WERI-Rb-1 (cell line): ENCODE results near the gene CCDC102A.

Experiments used
- DNase-seq: peaks from one replicate; pipeline ENCODE4 v3.0.0-alpha.2; 2020
- H3K27ac ChIP-seq: fragments of 250-450 bp; sonication (Bioruptor Pico); 2 replicates; pipeline ENCODE4 v1.5.1; 2020; ENCODE audit warnings: mild to moderate bottlenecking, moderate library complexity
- H3K27me3 ChIP-seq: fragments of 250-450 bp; sonication (Bioruptor Pico); 2 replicates; pipeline ENCODE4 v1.5.1; 2021; ENCODE audit warnings: mild to moderate bottlenecking, low read depth, moderate library complexity; ENCODE audit not compliant: insufficient read depth, severe bottlenecking
- H3K36me3 ChIP-seq: fragments of 250-450 bp; sonication (Bioruptor Pico); 2 replicates; pipeline ENCODE4 v1.5.1; 2020; ENCODE audit warnings: mild to moderate bottlenecking, moderate library complexity
- H3K4me3 ChIP-seq: 2 replicates; pipeline ENCODE4 v1.5.1; 2011; ENCODE audit warnings: low read depth, mild to moderate bottlenecking, control low read depth, low read length
- H3K9me3 ChIP-seq: fragments of 250-450 bp; sonication (Bioruptor Pico); 2 replicates; pipeline ENCODE4 v1.5.1; 2021; ENCODE audit warnings: mild to moderate bottlenecking, moderate library complexity; ENCODE audit not compliant: severe bottlenecking
- TF ChIP-seq, protein P1 (sequence below): IDR thresholded peaks from 2 replicates; pipeline ENCODE4 v1.5.1; 2011; ENCODE audit warnings: low read depth, mild to moderate bottlenecking, control low read depth, inconsistent platforms, low read length

CCDC102A gene

GRCh38 chr16:57536306-57537193 lies at the start of gene CCDC102A:
Gene CCDC102A (minus strand): TSS chr16:57536571. CDS start chr16:57529177, 7,394 bp downstream.
- Histone ChIP-seq H3K27ac (peak within 1 kb of the TSS; percentile 71), H3K9me3 (no peaks in the 10 kb centered on the region), H3K4me3 (peak within 1 kb of the TSS; percentile 65), H3K27me3 (no peaks in the 10 kb centered on the region), H3K36me3 (no peaks in the 10 kb centered on the region; the same call in 1 of the 2 replicates)
- DNase-seq: peak; percentile 20
- TF ChIP-seq, protein P1, sequence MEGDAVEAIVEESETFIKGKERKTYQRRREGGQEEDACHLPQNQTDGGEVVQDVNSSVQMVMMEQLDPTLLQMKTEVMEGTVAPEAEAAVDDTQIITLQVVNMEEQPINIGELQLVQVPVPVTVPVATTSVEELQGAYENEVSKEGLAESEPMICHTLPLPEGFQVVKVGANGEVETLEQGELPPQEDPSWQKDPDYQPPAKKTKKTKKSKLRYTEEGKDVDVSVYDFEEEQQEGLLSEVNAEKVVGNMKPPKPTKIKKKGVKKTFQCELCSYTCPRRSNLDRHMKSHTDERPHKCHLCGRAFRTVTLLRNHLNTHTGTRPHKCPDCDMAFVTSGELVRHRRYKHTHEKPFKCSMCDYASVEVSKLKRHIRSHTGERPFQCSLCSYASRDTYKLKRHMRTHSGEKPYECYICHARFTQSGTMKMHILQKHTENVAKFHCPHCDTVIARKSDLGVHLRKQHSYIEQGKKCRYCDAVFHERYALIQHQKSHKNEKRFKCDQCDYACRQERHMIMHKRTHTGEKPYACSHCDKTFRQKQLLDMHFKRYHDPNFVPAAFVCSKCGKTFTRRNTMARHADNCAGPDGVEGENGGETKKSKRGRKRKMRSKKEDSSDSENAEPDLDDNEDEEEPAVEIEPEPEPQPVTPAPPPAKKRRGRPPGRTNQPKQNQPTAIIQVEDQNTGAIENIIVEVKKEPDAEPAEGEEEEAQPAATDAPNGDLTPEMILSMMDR: no peak

DNA sequence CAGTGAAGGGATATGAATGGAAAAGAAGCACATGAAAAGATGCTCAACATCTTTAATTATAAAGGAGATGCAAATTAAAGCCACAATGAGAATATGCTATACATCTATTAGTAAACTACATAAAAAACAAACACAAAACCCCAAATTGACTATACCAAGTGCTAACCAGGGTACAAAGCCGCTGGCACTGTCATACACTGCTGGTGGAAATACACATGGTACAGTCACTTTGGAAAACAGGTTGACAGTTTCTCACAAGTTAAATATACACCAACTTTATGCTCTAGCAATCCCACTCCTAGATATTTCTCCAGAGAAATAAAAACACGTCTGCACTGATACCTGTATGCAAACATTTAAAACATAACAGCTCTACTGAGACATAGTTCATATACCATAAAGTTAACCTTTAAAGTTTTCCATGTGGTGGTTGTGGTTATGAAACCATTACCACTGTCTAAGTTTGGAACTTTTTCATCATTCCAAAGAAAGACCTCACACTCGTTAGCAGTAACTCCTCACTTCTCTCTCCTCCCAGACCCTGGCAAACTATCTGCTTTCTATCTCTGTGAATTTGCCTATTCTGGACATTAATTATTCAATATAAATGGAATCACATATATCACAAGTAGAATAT lies 48.8 kb upstream of the CCDC102A start:
- no peaks in the 10 kb centered on the region for H3K36me3 ChIP-seq
- no peak for DNase-seq
- H3K27me3 ChIP-seq: no peaks in the 10 kb centered on the region
- no peak overlapping the region for H3K4me3 ChIP-seq
- TF ChIP-seq, protein P1: no peak
- no peak overlapping the region for H3K27ac ChIP-seq
- H3K9me3 ChIP-seq: no peaks in the 10 kb centered on the region

DNA sequence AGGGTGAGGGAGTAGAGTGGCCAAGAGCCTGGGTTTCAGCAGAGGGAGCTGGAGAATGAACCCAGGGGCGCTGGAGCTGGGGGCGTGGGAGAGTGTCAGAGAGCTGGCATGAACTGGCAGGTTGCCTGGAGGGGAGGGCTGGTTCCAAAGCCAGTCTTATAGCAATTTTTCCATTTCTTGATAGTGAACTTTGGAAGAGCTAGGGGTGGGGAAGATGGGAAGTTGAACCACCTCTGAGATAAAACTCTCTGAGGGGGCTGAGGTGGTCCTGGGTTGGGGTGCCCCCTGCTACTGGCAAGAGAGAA lies 42.9 kb upstream of the CCDC102A start:
- TF ChIP-seq, protein P1: no peak
- Histone ChIP-seq H3K36me3 (no peaks in the 10 kb centered on the region), H3K4me3 (no peak overlapping the region), H3K27me3 (no peaks in the 10 kb centered on the region), H3K27ac (no peak overlapping the region), H3K9me3 (no peaks in the 10 kb centered on the region)
- DNase-seq: no peak

- Histone ChIP-seq H3K4me3 (no peak overlapping the region), H3K36me3 (no peaks in the 10 kb centered on the region), H3K27ac (no peak overlapping the region), H3K27me3 (no peaks in the 10 kb centered on the region), H3K9me3 (no peaks in the 10 kb centered on the region)
- DNase-seq: no peak
- TF ChIP-seq, protein P1: no peak
Observed at GRCh38 chr16:57578521-57579360, 42.4 kb upstream of the CCDC102A start.

- Histone ChIP-seq H3K4me3 (no peak overlapping the region), H3K36me3 (no peaks in the 10 kb centered on the region), H3K9me3 (no peaks in the 10 kb centered on the region), H3K27ac (peak overlapping the region; percentile 28; the same call in 1 of the 2 replicates), H3K27me3 (no peaks in the 10 kb centered on the region)
- TF ChIP-seq, protein P1: no peak
- peak; percentile 32 for DNase-seq
Observed at GRCh38 chr16:57577691-57578224, 41.4 kb upstream of the CCDC102A start.
